Activated T-helper 17 cell treated with anti-CD3 and anti-CD28 coated beads, Interleukin-2, amount 50 U/mL, for 72 hours (primary cell): Measurements from ENCODE around the gene PTPRD. TPM values are rescaled to one million over a fixed set of nuclear protein-coding genes. Genes with fewer than 3 reads are reported as not detected.

ENCODE experiments used
- ATAC-seq: fragments of 150-1000 bp; cut with Tn5 transposase; replicated peaks from 2 replicates; pipeline ENCODE4 v1.10.0; 2021; ENCODE audit warnings: mild to moderate bottlenecking, moderate library complexity
- H3K27ac Mint-ChIP-seq: one replicate; pipeline ENCODE4 v1.8.0; 2022; ENCODE audit warnings: mixed read lengths
- H3K27me3 Mint-ChIP-seq: one replicate; pipeline ENCODE4 v1.8.0; 2022; ENCODE audit warnings: mixed read lengths
- H3K36me3 Mint-ChIP-seq: one replicate; pipeline ENCODE4 v1.8.0; 2022; ENCODE audit warnings: low read depth, mild to moderate bottlenecking, mixed read lengths
- H3K4me1 Mint-ChIP-seq: one replicate; pipeline ENCODE4 v1.8.0; 2022; ENCODE audit warnings: mixed read lengths
- H3K4me3 Mint-ChIP-seq: one replicate; pipeline ENCODE4 v1.8.0; 2022; ENCODE audit warnings: mild to moderate bottlenecking, mixed read lengths
- H3K9me3 Mint-ChIP-seq: one replicate; pipeline ENCODE4 v1.8.0; 2022; ENCODE audit warnings: mixed read lengths
- total RNA-seq, 2 donors: library from RNA; stranded (reverse); gene quantifications; one replicate each; pipeline ENCODE4 v1.2.3, GENCODE V29; 2022

The PTPRD gene
- total RNA-seq, 2 donors from 2014 or later = 0.04 TPM; not detected in 1

DNA sequence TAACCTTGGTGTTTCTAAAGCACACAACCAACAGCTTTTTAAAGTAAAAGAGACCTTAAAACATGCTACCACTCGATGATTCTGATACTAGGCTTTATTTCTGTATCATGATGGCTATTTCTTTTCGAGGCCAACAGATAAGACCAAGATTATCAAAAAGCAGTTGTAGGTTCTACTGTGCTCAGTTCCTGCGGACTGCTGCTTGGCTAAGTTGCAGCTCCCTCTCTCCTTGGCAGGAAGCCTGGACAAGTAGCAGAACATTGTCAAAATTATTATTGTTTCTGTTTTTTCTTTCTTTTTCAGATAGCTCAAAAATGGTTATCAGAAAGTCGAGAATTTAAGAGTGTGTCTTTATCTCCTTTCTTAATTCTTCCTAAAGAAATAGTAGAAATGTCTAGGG is 607.6 kb downstream of the PTPRD start:
- Mint-ChIP-seq H3K27ac (no peak overlapping the region), H3K9me3 (peaks cover 3% of the 10 kb centered on the region), H3K27me3 (no peaks in the 10 kb centered on the region), H3K36me3 (no peaks in the 10 kb centered on the region), H3K4me1 (no peaks in the 10 kb centered on the region), H3K4me3 (no peak overlapping the region)
- ATAC-seq = no peak

DNA sequence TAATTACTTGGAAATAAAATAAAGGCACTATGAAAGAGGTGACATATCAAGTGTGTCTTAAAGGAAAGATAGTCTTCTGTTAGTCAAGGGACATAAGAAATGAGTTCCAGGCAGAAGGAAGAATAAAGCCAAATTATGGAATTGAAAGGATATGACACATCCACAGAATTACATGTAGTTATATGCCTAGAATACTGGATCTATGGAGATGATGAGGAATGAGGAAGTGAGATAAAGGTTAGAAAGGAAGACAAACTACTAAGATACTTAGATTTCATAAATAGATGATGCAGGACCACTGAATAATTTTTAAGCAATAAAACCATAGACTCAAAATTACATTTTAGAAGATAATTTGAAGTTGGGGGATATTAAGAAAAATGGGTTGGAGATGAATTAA is 609.8 kb downstream of the PTPRD start:
- ATAC-seq = no peak
- no peaks in the 10 kb centered on the region for H3K4me1 Mint-ChIP-seq
- no peak overlapping the region for H3K27ac Mint-ChIP-seq
- H3K36me3 Mint-ChIP-seq = no peaks in the 10 kb centered on the region
- H3K9me3 Mint-ChIP-seq = peaks cover 7% of the 10 kb centered on the region
- no peak overlapping the region for H3K4me3 Mint-ChIP-seq
- H3K27me3 Mint-ChIP-seq = no peaks in the 10 kb centered on the region

DNA sequence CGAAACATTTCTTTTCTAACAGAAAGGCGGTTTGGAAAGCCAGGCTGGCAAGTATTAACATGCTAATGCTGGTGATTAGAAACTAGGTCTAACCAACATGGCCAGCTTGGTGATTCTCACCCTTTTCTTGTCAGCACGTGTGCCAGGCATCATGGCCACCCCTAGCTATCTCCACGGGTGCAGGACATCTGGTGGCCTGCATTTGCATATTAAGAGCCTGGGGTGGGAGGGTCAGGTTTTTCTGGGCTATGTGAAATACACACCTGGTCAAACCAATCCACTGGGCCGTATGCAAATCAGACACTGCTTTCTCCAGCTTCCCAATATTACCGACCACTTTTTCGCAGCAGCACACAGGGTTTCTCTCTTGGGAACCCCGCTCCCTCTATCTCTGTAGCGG is 612.1 kb downstream of the PTPRD start:
- H3K36me3 Mint-ChIP-seq = no peaks in the 10 kb centered on the region
- no peak overlapping the region for H3K27ac Mint-ChIP-seq
- no peaks in the 10 kb centered on the region for H3K4me1 Mint-ChIP-seq
- no peak for ATAC-seq
- no peaks in the 10 kb centered on the region for H3K27me3 Mint-ChIP-seq
- peaks cover 7% of the 10 kb centered on the region for H3K9me3 Mint-ChIP-seq
- no peak overlapping the region for H3K4me3 Mint-ChIP-seq

DNA sequence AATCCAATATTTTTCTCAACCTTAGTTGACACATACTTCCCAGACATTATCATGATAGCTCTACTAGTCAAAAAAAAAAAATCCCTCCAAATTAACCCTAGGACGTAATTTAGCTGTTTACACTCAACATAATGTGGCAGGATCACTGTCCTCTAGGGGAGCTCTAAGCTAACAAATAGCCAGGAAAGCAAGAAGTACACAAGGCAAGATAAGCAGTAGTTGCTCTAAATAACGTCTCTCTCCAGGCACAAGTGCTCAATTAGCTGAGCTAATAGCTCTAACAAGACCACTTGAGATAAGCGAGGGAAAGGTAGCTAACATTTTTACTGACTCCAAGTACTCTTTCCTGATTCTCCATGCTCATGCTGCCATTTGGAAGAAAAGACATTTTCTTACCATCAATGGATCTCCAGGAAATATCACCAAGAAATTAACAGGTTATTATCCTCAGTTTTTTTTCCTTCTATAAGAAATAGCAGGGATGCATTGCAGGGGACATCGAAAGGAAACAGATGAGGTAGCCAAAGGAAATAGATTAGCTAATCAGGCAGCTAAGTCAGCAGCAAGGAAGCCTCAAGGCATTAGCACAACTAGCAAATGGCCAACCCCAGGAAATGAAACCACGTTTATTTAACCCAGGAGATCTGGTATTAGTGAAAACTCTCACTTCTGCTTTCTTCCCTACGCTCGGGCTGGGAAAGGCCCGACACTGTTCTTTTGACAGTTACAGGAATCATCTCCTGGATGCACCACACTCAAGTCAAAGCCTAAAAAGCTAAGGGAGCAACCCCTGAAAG is 614.1 kb downstream of the PTPRD start:
- H3K27me3 Mint-ChIP-seq = no peaks in the 10 kb centered on the region
- peaks cover 7% of the 10 kb centered on the region for H3K9me3 Mint-ChIP-seq
- H3K4me3 Mint-ChIP-seq = no peak overlapping the region
- no peak overlapping the region for H3K27ac Mint-ChIP-seq
- no peaks in the 10 kb centered on the region for H3K36me3 Mint-ChIP-seq
- no peak for ATAC-seq
- no peaks in the 10 kb centered on the region for H3K4me1 Mint-ChIP-seq

DNA sequence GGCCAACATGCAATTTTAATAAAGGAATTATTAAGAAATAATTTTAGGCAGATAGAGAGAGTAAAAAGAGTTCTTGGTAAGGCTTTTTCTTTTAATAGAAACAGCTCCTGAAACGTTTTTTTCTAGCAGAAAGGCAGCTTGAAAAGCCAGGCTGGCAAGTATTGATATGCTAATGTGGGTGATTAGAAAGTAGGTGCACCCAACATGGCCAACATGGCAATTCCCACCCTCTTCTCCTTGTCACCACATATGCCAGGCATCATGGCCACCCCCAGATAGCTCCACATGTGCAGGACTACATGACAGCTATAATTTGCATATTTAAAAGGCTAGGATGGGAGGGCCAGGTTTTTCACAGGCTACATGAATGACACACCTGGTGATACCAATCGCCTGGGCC is 615.2 kb downstream of the PTPRD start:
- Mint-ChIP-seq H3K27ac (no peak overlapping the region), H3K36me3 (no peaks in the 10 kb centered on the region), H3K4me3 (no peak overlapping the region), H3K9me3 (peaks cover 4% of the 10 kb centered on the region), H3K4me1 (no peaks in the 10 kb centered on the region), H3K27me3 (no peaks in the 10 kb centered on the region)
- no peak for ATAC-seq

DNA sequence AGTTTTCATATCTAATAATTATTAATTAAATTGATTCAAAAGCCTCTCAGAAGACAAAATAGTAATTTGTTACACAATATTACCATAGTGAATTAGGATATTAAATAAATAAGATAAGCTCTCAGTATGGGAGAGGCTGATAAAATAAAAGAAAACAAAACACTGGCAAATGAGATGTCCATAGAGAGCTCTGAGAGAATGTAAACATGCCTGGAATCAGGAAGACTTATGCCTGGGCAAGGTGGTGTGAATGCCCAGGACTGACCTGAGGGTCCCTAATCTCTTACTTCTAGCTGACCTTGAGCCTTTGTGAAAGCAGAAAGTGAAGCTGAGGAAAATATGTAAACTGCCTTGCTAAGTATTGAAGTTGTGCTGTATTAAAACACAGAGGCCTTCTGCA is 616.5 kb downstream of the PTPRD start:
- no peak overlapping the region for H3K4me3 Mint-ChIP-seq
- H3K4me1 Mint-ChIP-seq = no peaks in the 10 kb centered on the region
- no peaks in the 10 kb centered on the region for H3K27me3 Mint-ChIP-seq
- H3K36me3 Mint-ChIP-seq = no peaks in the 10 kb centered on the region
- no peak for ATAC-seq
- no peak overlapping the region for H3K27ac Mint-ChIP-seq
- peaks cover 4% of the 10 kb centered on the region for H3K9me3 Mint-ChIP-seq

DNA sequence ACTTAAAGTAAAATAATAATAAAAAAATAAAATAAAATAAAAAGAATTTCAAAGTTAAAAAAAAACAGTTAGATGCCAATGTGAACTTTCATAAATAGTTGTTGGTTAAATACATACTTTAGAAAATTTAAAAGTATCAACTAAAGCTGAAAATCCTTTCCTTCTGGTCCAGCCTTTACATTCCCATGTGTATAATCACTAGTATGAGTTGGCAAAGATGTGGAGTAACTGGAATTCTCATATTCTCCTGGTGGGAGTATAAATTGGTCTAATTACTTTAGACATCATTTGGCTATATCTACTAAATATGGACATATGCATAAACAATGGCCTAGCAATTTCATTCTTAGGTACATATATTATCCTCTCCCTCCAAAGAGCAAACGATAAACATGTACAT is 619.9 kb downstream of the PTPRD start:
- Mint-ChIP-seq H3K9me3 (peaks cover 5% of the 10 kb centered on the region), H3K27ac (no peak overlapping the region), H3K36me3 (no peaks in the 10 kb centered on the region), H3K4me1 (no peaks in the 10 kb centered on the region), H3K4me3 (no peak overlapping the region), H3K27me3 (no peaks in the 10 kb centered on the region)
- no peak for ATAC-seq

DNA sequence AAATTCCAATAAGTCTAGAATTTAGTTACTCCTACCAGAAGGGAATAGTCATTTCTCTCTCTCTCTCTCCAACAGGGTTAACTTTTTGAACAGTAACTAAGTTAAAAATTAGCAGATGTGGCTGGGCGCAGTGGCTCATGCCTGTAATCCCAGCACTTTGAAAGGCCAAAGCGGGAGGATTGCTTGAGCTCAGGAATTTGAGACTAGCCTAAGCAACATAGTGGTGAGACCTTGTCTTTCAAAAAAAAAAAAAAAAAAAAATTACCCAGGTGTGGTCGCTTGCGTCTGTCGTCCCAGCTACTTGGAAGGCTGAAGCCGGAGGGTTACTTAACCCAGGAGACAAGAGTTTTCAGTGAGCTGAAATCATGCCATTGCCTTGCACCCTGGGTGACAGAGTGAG is 639.7 kb downstream of the PTPRD start:
- Mint-ChIP-seq H3K4me3 (no peak overlapping the region), H3K27ac (no peak overlapping the region), H3K4me1 (no peaks in the 10 kb centered on the region), H3K27me3 (no peaks in the 10 kb centered on the region), H3K36me3 (no peaks in the 10 kb centered on the region), H3K9me3 (no peaks in the 10 kb centered on the region)
- no peak for ATAC-seq

DNA sequence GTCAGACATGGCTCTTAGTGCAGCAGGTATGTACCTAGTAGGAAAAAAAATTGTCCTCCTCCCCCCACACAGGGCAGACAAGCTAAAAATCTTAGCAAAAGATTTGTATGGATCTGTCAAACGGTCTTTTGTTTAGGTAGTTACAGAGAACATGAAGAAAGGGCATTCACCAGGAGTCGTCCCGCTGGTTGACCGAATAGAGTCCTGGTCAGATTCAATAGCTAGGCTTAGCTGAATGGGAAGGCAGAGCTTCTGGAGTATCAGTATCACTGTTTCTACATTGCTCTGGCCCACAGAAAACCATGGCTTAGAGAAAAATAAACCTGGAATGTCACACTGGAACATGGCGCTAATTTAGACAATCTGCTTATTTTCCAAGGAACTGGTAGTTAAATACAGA is 642.3 kb downstream of the PTPRD start:
- H3K36me3 Mint-ChIP-seq = no peaks in the 10 kb centered on the region
- H3K27ac Mint-ChIP-seq = no peak overlapping the region
- no peaks in the 10 kb centered on the region for H3K4me1 Mint-ChIP-seq
- H3K27me3 Mint-ChIP-seq = no peaks in the 10 kb centered on the region
- no peak for ATAC-seq
- no peak overlapping the region for H3K4me3 Mint-ChIP-seq
- H3K9me3 Mint-ChIP-seq = no peaks in the 10 kb centered on the region

DNA sequence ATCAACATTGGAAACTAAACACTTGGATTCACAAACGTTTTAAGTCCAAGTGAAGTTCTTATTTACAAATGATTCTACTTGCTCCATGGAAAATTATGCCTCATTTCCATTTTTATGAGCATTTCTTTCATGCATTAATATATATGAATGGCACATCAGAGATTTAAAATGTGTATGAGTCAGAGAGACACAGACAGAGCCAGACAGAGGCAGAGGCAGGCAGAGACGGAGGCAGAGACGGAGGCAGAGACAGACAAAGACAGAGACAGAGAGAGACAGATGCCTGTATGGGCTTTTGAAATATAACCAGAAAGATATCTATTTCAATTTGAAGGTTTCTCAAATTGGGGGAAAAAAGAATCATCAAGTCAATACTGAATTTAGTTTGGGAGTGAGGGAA is 649.0 kb downstream of the PTPRD start:
- H3K4me1 Mint-ChIP-seq = no peaks in the 10 kb centered on the region
- ATAC-seq = no peak
- H3K36me3 Mint-ChIP-seq = no peaks in the 10 kb centered on the region
- H3K27me3 Mint-ChIP-seq = no peaks in the 10 kb centered on the region
- H3K9me3 Mint-ChIP-seq = no peaks in the 10 kb centered on the region
- no peak overlapping the region for H3K4me3 Mint-ChIP-seq
- no peak overlapping the region for H3K27ac Mint-ChIP-seq

DNA sequence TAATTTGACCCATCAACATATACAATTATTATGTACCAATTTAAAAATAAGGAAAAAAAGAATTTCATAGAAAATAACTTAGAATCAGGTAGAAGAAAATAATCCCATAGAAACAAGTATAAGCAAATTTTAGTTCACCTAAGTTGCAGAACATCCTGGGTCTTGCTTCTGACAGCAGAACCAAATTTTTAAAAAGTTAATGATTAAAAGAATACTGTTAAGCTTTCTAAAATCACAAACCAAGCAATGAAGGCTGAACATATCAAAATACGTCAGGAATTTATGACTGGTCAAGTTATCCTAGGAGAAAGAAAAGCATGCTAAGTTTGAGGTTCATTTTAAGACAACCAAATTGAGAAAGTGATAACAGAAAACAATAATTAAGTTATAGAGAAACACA is 650.9 kb downstream of the PTPRD start:
- no peak overlapping the region for H3K4me3 Mint-ChIP-seq

DNA sequence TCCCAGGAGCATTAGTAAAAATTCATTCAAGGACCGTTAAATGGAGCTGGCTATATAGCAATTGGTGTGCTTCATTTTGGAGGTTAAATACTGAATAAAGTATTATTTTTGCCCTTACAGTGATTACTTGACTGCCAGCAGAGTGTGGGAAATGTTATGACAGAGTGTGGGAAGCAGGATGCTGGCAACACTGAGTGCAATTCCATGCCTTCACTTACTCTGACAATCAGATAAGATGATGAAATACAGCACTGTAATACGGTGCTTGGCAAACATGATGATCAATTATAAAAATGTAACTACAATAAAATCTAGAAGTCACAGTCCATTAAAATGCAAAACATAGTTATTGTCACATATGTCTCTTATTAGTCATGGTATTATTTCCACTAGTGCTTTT is 651.3 kb downstream of the PTPRD start:
- no peaks in the 10 kb centered on the region for H3K4me1 Mint-ChIP-seq
- H3K27me3 Mint-ChIP-seq = no peaks in the 10 kb centered on the region
- no peaks in the 10 kb centered on the region for H3K36me3 Mint-ChIP-seq
- H3K9me3 Mint-ChIP-seq = no peaks in the 10 kb centered on the region
- no peak overlapping the region for H3K4me3 Mint-ChIP-seq
- no peak for ATAC-seq
- H3K27ac Mint-ChIP-seq = no peak overlapping the region

More for the DNA sequence above, 650.9 kb downstream of the PTPRD start:
- no peaks in the 10 kb centered on the region for H3K9me3 Mint-ChIP-seq
- H3K27me3 Mint-ChIP-seq = no peaks in the 10 kb centered on the region
- no peaks in the 10 kb centered on the region for H3K4me1 Mint-ChIP-seq
- no peak overlapping the region for H3K27ac Mint-ChIP-seq
- no peaks in the 10 kb centered on the region for H3K36me3 Mint-ChIP-seq
- no peak for ATAC-seq

DNA sequence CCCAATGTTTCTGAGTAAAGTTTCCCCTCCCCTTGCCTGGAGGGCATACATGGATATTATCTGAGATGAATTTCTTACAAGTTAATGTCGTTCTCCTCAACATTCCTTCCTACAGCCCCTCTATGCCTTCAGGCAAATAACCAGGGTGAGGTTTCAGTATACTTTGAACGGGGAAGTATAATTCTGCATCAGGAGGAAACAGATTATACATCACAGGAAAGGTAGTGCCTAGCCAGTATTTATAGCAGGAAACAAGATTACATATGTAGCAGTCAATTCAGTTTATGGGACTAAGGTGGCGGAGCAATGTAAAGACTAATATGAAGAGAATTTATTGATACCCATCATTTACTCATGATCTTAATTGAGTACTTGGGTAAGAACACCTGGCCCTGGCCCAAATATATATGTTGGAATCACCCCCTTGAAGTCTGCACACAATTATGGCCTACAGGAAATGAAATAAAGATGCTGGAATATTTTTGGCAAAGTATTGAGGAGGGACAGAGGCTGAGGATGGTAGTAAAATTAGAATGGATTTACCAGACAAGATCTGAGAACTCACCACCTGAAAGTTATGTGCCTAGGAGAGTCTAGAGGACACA is 661.1 kb downstream of the PTPRD start:
- no peaks in the 10 kb centered on the region for H3K9me3 Mint-ChIP-seq
- H3K4me3 Mint-ChIP-seq = no peak overlapping the region
- H3K4me1 Mint-ChIP-seq = no peaks in the 10 kb centered on the region
- H3K27me3 Mint-ChIP-seq = no peaks in the 10 kb centered on the region
- H3K36me3 Mint-ChIP-seq = no peaks in the 10 kb centered on the region
- ATAC-seq = no peak
- no peak overlapping the region for H3K27ac Mint-ChIP-seq

DNA sequence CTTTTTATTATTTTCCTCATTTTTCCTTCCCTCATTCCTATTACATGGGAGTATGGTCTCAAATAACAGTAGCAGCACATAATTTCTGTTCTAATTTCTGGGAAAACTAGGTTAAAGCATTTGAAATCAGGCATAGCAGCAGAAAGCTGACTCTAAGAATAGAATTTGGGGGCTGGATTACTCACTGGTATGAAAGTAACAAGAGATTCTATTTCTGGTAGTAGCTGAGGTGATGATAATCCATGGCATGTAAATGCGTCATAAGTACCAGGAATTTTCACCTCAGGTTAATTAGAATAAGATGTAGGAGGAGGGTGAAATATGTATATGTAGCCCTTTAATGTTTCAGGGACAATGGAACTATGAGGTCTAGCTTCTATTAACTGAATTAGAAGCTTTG is 662.0 kb downstream of the PTPRD start:
- no peak overlapping the region for H3K4me3 Mint-ChIP-seq
- no peak overlapping the region for H3K27ac Mint-ChIP-seq
- H3K4me1 Mint-ChIP-seq = no peaks in the 10 kb centered on the region
- no peaks in the 10 kb centered on the region for H3K36me3 Mint-ChIP-seq
- peak; percentile 40 for ATAC-seq
- H3K27me3 Mint-ChIP-seq = no peaks in the 10 kb centered on the region
- H3K9me3 Mint-ChIP-seq = no peaks in the 10 kb centered on the region

DNA sequence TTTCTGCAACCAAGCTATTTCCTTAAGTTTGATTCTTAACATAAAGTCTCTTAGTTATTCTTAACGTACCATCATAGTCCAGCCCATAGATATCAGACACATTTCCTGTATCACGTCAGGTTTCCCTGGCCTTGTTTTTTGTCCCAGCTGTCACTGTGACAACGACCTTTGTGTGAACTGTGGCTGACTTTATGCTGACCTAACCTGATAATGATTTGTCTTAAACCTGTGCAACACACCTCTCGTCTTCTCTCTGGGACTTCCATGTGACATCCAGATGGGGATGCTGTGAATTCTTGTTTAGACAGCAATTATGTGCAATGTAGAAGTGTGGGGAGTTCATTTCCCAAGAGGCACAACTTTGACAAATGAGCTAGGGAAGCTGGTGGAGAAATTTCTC is 662.8 kb downstream of the PTPRD start:
- Mint-ChIP-seq H3K27ac (no peak overlapping the region), H3K9me3 (no peaks in the 10 kb centered on the region), H3K4me1 (no peaks in the 10 kb centered on the region), H3K36me3 (no peaks in the 10 kb centered on the region), H3K4me3 (no peak overlapping the region), H3K27me3 (no peaks in the 10 kb centered on the region)
- ATAC-seq = no peak
